Astrocyte (in vitro differentiated cells and primary cell): ENCODE results near the gene ADCY3. TPM values are rescaled to one million over a fixed set of nuclear protein-coding genes. Genes with fewer than 3 reads are reported as not detected.

Experiments
- DNase-seq: peaks from one replicate; pipeline ENCODE4 v3.0.0-alpha.2; 2010; ENCODE audit warnings: low read depth
- FAIRE-seq: peaks from 2 replicates; lab custom pipeline; 2011; peaks lifted over from hg19 to GRCh38; lab: Jason Lieb, UNC
- H2AFZ ChIP-seq: 2 replicates; pipeline ENCODE4 v1.6.0; 2012; ENCODE audit warnings: low read depth, low read length, inconsistent platforms
- H3K27ac ChIP-seq: 2 replicates; pipeline ENCODE4 v1.5.1; 2011; ENCODE audit warnings: low read depth, low read length, inconsistent platforms
- H3K27me3 ChIP-seq: 2 replicates; pipeline ENCODE4 v1.6.0; 2011; ENCODE audit warnings: low read length, inconsistent platforms; ENCODE audit not compliant: insufficient read depth
- H3K36me3 ChIP-seq: 2 replicates; pipeline ENCODE4 v1.5.1; 2011; ENCODE audit warnings: low read length, inconsistent platforms; ENCODE audit not compliant: insufficient read depth
- H3K4me1 ChIP-seq: 2 replicates; pipeline ENCODE4 v1.5.1; 2011; ENCODE audit warnings: low read length, inconsistent platforms; ENCODE audit not compliant: insufficient read depth
- H3K4me2 ChIP-seq: 2 replicates; pipeline ENCODE4 v1.6.0; 2012; ENCODE audit warnings: low read length, inconsistent platforms
- H3K4me3 ChIP-seq: 2 replicates; pipeline ENCODE4 v1.5.1; 2011; ENCODE audit warnings: low read depth, mild to moderate bottlenecking, low read length, inconsistent platforms; ENCODE audit not compliant: insufficient read depth
- H3K79me2 ChIP-seq: 2 replicates; pipeline ENCODE4 v1.6.0; 2012; ENCODE audit warnings: mild to moderate bottlenecking, low read length, inconsistent platforms; ENCODE audit not compliant: insufficient read depth
- H3K9ac ChIP-seq: 2 replicates; pipeline ENCODE4 v1.6.0; 2012; ENCODE audit warnings: mild to moderate bottlenecking, low read length, inconsistent platforms
- H3K9me3 ChIP-seq: 2 replicates; pipeline ENCODE4 v1.5.1; 2012; ENCODE audit warnings: low read depth, mild to moderate bottlenecking, low read length, inconsistent platforms; ENCODE audit not compliant: insufficient read depth
- H4K20me1 ChIP-seq: 2 replicates; pipeline ENCODE4 v1.6.0; 2012; ENCODE audit warnings: low read length, inconsistent platforms; ENCODE audit not compliant: insufficient read depth
- H3K27ac Mint-ChIP-seq: one replicate; pipeline ENCODE4 v1.8.0; 2021; ENCODE audit warnings: mild to moderate bottlenecking, mixed read lengths; ENCODE audit not compliant: unreplicated experiment
- H3K27me3 Mint-ChIP-seq: one replicate; pipeline ENCODE4 v1.8.0; 2021; ENCODE audit warnings: low read depth, mixed read lengths; ENCODE audit not compliant: unreplicated experiment
- H3K36me3 Mint-ChIP-seq: one replicate; pipeline ENCODE4 v1.8.0; 2021; ENCODE audit warnings: low read depth, mixed read lengths; ENCODE audit not compliant: unreplicated experiment
- H3K4me1 Mint-ChIP-seq: one replicate; pipeline ENCODE4 v1.8.0; 2021; ENCODE audit warnings: low read depth, mixed read lengths; ENCODE audit not compliant: unreplicated experiment
- H3K4me3 Mint-ChIP-seq: one replicate; pipeline ENCODE4 v1.8.0; 2021; ENCODE audit warnings: mild to moderate bottlenecking, moderate library complexity, mixed read lengths; ENCODE audit not compliant: unreplicated experiment
- H3K9me3 Mint-ChIP-seq: one replicate; pipeline ENCODE4 v1.8.0; 2021; ENCODE audit warnings: mild to moderate bottlenecking, mixed read lengths; ENCODE audit not compliant: unreplicated experiment
- EZH2 ChIP-seq: IDR thresholded peaks from 2 replicates; pipeline ENCODE4 v1.6.1; 2012; ENCODE audit warnings: mild to moderate bottlenecking, low read length, inconsistent platforms; ENCODE audit not compliant: insufficient read depth
- total RNA-seq: library from RNA; stranded (reverse); gene quantifications from 2 replicates; pipeline ENCODE4 v1.2.1, GENCODE V29; 2021
- TF ChIP-seq, protein P1 (sequence below): IDR thresholded peaks from 2 replicates; pipeline ENCODE4 v1.5.1; 2011; ENCODE audit warnings: low read depth, mild to moderate bottlenecking, inconsistent platforms, low read length, moderate library complexity; ENCODE audit not compliant: insufficient read depth

Gene ADCY3
- total RNA-seq, 1 donor from 2014 or later, result 12.5 TPM

- Mint-ChIP-seq H3K9me3 (peaks cover 7% of the 10 kb centered on the region), H3K27ac (peak overlapping the region; percentile 56), H3K36me3 (peaks cover 17% of the 10 kb centered on the region), H3K4me3 (no peak overlapping the region), H3K27me3 (no peaks in the 10 kb centered on the region), H3K4me1 (peaks cover 5% of the 10 kb centered on the region)
- peaks cover 7% of the 10 kb centered on the region for H4K20me1 ChIP-seq
- H3K79me2 ChIP-seq, result no peaks in the 10 kb centered on the region
- no peaks in the 10 kb centered on the region for H3K4me1 ChIP-seq
- H3K9me3 ChIP-seq, result no peaks in the 10 kb centered on the region
- H3K4me2 ChIP-seq, result no peak overlapping the region
- FAIRE-seq, result no peak
- no peak for DNase-seq
- H3K27me3 ChIP-seq, result no peaks in the 10 kb centered on the region
- H3K36me3 ChIP-seq, result no peaks in the 10 kb centered on the region
- no peak overlapping the region for H2AFZ ChIP-seq
- no peak for TF ChIP-seq EZH2
- TF ChIP-seq, protein P1, sequence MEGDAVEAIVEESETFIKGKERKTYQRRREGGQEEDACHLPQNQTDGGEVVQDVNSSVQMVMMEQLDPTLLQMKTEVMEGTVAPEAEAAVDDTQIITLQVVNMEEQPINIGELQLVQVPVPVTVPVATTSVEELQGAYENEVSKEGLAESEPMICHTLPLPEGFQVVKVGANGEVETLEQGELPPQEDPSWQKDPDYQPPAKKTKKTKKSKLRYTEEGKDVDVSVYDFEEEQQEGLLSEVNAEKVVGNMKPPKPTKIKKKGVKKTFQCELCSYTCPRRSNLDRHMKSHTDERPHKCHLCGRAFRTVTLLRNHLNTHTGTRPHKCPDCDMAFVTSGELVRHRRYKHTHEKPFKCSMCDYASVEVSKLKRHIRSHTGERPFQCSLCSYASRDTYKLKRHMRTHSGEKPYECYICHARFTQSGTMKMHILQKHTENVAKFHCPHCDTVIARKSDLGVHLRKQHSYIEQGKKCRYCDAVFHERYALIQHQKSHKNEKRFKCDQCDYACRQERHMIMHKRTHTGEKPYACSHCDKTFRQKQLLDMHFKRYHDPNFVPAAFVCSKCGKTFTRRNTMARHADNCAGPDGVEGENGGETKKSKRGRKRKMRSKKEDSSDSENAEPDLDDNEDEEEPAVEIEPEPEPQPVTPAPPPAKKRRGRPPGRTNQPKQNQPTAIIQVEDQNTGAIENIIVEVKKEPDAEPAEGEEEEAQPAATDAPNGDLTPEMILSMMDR, result no peak
- H3K9ac ChIP-seq, result no peak overlapping the region
- no peak overlapping the region for H3K27ac ChIP-seq
- no peak overlapping the region for H3K4me3 ChIP-seq
Measured at GRCh38 chr2:24907116-24907515, 12.9 kb downstream of the ADCY3 start.

DNA sequence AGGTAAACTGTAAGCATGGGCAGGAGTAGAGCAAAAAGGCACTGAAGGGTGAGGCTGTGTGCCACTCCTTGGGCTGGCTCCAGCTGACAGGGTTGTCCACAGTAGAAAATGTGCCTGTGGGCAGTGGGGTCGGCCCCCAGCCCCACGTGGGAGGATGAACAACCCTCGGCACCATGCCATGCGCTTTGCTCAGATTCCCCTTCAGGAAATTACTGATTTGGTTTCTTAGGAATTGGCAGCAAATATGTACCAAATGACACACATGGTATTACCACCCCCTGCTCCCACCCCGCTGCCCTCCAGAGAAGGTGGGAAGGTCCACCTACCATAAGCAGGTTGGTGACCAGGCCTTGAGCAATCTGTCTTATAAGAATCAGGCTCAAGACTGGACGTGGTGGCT, 13.6 kb downstream of the ADCY3 start:
- Histone ChIP-seq H4K20me1 (peaks cover 7% of the 10 kb centered on the region), H3K27ac (no peak overlapping the region), H3K4me1 (no peaks in the 10 kb centered on the region), H3K79me2 (no peaks in the 10 kb centered on the region), H3K9ac (no peak overlapping the region), H3K4me3 (no peak overlapping the region), H2AFZ (no peak overlapping the region), H3K36me3 (no peaks in the 10 kb centered on the region), H3K4me2 (no peak overlapping the region), H3K9me3 (no peaks in the 10 kb centered on the region), H3K27me3 (no peaks in the 10 kb centered on the region)
- Mint-ChIP-seq H3K4me3 (no peak overlapping the region), H3K4me1 (peaks cover 5% of the 10 kb centered on the region), H3K9me3 (peaks cover 4% of the 10 kb centered on the region), H3K36me3 (peaks cover 17% of the 10 kb centered on the region), H3K27ac (no peak overlapping the region), H3K27me3 (no peaks in the 10 kb centered on the region)
- TF ChIP-seq, protein P1, result no peak
- no peak for TF ChIP-seq EZH2
- DNase-seq, result no peak
- FAIRE-seq, result no peak

GRCh38 chr2:24903161-24904103, 16.6 kb downstream of the ADCY3 start:
- Mint-ChIP-seq H3K36me3 (peaks cover 14% of the 10 kb centered on the region), H3K9me3 (peaks cover 2% of the 10 kb centered on the region)
- no peaks in the 10 kb centered on the region for H4K20me1 ChIP-seq

More at GRCh38 chr2:24903161-24904103, 16.6 kb downstream of the ADCY3 start:
- Mint-ChIP-seq H3K27ac (no peak overlapping the region), H3K4me1 (peaks cover 5% of the 10 kb centered on the region), H3K27me3 (no peaks in the 10 kb centered on the region), H3K4me3 (no peak overlapping the region)
- Histone ChIP-seq H3K79me2 (no peaks in the 10 kb centered on the region), H3K9ac (no peak overlapping the region), H3K36me3 (no peaks in the 10 kb centered on the region), H3K9me3 (no peaks in the 10 kb centered on the region), H3K27ac (no peak overlapping the region), H3K27me3 (no peaks in the 10 kb centered on the region), H3K4me3 (no peak overlapping the region), H2AFZ (no peak overlapping the region), H3K4me2 (no peak overlapping the region), H3K4me1 (no peaks in the 10 kb centered on the region)
- no peak for FAIRE-seq
- TF ChIP-seq, protein P1, result no peak
- no peak for TF ChIP-seq EZH2
- DNase-seq, result no peak
